ENCODE data around the gene SUCLG2.

GRCh38 chr3:67419779-67420178 lies 234.6 kb downstream of the SUCLG2 start:
- TF ChIP-seq, protein P1, sequence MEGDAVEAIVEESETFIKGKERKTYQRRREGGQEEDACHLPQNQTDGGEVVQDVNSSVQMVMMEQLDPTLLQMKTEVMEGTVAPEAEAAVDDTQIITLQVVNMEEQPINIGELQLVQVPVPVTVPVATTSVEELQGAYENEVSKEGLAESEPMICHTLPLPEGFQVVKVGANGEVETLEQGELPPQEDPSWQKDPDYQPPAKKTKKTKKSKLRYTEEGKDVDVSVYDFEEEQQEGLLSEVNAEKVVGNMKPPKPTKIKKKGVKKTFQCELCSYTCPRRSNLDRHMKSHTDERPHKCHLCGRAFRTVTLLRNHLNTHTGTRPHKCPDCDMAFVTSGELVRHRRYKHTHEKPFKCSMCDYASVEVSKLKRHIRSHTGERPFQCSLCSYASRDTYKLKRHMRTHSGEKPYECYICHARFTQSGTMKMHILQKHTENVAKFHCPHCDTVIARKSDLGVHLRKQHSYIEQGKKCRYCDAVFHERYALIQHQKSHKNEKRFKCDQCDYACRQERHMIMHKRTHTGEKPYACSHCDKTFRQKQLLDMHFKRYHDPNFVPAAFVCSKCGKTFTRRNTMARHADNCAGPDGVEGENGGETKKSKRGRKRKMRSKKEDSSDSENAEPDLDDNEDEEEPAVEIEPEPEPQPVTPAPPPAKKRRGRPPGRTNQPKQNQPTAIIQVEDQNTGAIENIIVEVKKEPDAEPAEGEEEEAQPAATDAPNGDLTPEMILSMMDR (conservative IDR thresholded peaks at IDR 0.05; ENCODE audit: low read depth, low read length): no peak
- TF ChIP-seq EZH2phosphoT487 (IDR thresholded peaks at IDR 0.05; ENCODE audit: borderline replicate concordance, low read length): no peak
